GM19351 (cell line): ENCODE results near the gene UXT.
"Not testable (repeated sequence)": the region's sequence is repeated elsewhere in the genome, so short reads cannot be mapped to it uniquely, and the experiment has no call there.

Experiments used
- ATAC-seq: cut with Tn5 transposase; IDR thresholded peaks from one replicate; pipeline ENCODE4 v1.9.1; 2021; ENCODE audit warnings: mild to moderate bottlenecking, moderate library complexity; ENCODE audit not compliant: unreplicated experiment

UXT gene

DNA sequence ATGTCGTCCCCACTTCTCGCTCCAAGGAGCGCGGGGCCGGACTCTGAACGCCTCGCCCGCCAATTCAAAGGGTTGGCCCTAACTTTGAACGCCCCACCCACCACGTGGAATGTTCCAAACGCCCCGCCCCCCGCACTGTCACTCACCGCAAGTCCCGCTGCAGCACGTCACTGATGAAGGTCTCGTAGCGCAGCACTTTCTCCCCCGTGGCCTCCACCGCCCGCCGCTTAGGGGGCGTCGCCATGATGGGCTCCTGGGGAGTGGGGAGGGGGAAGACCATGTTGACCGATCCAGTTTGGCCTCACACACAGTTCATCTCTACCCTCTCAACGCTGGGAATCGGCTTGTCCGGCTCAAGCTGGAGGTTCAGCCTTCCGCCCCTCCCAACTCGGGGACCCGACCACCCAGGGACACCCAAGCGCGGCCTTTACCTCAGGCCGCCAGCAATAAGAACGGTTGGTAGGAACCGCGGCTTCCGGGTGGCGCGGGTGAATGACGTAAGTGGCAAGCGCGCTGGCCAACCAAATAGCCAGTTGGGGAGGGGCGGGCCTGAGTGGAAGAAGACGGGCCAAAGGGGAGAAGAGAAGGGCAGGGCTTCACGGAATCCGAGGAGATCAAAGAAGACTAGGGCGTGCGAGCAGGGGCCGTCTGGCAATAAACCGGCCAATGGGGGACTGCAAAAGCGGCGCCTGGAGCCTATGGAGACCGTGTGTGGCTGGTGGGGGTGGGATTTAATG lies at the start of gene UXT:
Gene UXT (minus strand): TSS at position 497 of the 737 bp plus-strand sequence. CDS start 253 bp downstream, at position 244.
- ATAC-seq, result peak; percentile 81

DNA sequence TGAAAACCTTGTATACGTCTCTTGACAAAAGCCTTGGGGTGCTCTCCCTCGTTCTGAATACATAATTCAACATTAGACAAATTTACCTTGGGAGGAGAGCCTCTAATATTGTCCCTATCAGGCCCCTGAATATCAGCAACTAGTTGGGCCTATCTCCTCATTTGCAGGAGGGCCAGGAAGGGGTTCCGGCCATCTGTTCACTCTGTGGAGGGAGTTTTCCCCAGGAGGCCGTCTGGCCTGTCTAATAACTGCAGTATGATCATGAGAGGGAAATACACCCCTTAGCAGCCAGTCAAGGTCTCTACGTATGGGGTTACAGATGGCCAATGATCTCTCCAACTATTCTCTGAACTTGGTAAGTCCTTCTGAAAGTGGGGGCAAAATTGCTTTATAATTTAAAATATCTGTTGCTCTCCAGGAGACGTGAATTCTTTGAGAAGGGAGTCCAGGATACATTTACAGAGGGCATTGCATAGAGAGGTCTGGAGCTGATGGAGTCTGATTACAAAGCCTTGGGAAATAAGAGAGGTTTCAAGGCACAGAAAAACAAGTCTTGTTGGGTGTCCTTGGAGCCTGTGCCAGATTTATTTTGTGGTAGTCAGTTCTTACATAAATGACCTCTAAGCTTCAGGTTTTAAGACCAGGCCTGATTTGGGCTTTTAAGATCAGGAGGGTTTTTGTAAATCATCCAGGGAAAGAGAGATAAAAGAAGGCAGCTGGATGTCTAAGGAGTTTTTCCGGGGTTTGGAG lies 48.2 kb upstream of the UXT start:
- ATAC-seq, result no peak

DNA sequence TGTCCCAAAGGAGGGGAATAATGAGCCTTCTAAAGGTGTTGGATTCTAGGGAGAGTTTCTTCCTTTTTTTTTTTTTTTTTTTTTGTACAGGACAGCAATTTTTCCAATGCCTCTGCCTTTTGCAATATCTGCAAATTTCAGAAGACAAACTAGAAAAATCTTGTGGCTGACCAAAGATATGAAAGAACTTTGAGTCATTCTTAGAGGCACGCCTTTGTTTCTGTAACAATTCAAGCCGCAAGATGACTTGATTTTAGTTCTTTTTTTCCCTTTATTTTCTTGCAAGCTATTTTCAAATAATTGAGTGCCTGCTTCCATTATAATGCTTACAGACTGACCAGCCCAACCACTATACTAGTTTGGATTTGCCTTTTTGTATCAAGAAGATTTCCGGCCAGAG lies 47.6 kb upstream of the UXT start:
- no peak for ATAC-seq

DNA sequence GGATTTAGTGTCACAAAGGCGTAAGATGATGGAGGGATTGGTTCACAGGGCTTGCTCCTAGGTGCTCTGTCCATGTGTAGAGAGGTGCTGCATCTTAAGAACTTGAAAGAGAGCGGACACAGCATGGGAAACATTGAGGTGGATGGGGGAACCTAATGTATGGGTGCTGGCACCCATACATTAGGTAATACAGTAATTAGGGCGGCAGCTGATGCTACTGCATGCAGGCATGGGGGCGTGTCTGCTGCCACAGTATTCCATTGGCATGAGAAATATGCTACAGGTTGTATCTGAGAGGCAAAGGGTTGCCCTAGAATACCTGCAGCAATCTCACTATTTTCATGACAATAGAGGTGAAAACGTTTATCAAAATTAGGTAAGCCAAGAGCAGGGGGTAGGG lies 45.8 kb upstream of the UXT start:
- ATAC-seq, result no peak

DNA sequence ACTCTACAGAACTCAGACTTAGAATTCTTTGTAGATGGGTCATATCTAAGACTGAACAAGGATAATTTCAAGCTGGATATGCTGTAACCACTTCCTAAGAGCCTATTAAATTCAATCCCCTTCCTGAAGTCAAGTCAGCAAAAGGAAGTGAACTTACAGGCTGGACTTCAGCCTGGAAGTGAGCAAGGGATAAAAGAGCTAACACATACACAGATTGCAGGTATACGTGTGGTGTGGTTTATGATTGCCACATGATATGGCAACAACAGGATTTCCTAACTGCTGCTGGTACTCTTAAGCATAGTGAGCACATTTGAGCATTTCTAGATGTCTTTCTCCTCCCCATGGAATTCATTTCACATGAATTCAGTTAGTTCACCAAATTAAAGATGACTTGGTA lies 38.2 kb upstream of the UXT start:
- ATAC-seq, result no peak

DNA sequence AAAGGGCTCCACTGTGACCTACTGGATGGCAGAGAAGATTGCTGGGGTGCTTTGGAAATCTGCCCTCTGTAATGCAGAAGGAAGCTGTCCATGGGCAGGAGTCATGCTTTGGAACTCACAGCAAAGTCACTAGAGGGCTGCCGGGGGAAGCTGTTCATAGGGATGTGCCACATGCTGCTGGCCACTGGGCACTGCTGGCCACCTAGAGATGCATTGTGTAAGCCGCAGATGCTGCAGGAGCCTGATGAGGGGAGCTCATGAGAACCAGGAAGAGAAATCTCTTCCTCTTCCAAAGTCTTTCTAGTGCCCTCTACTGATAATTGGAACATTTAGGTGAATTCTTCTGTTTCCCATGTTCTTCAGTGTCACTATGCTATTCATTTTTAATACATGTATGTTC lies 31.2 kb upstream of the UXT start:
- ATAC-seq, result no peak

DNA sequence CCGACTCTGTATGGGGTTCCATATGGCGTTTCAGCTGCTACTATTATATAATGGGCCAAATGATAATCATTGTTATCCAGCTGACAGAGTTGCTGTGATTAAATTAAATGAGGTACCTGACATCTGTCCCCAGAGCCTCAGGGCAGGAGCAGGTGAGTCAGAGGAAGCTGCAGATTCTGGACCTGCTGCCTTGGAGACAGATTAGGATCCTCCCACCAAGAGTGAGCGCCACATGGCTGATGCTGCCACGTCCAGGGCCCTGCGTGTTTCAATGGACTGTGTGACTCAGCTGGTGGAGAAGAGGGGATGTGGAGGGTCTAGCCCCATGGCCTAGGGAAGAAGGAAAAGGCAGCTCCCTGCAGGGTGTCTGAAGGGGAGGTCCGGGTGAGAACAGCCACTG lies 28.3 kb upstream of the UXT start:
- ATAC-seq, result no peak

- no peak for ATAC-seq
Observed at GRCh38 chrX:47683829-47684205, 24.8 kb upstream of the UXT start.

DNA sequence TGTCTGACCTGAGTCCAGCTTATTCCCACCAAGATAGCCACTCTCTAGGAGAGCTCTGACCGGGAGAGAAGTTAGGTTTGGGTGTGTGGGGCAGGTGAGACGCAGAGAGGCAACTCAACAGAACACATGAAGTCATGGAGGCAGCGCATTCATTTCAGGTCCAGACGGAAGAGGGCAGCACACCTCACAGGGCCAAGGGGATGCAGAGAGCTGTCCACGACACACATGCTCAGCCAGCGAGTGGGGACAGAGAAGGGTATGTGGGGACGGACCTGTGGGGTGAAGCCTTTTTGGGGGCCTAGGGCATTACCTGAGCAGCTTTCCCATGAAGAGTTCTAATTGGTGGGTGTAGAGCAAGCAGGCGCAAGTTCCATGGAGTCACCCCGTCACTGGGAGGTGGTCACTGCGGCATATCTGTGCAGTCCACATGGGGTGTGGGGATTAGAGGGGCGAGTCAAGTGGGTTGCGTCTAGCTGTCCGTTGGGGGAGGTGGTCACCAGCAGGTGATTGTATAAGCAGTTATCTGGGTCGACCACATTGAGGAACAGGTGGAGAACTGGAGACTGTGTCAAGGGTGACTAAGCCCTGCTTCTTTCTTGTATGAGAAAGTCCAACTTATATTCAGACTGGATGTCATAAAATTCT lies 24.3 kb upstream of the UXT start:
- no peak for ATAC-seq

DNA sequence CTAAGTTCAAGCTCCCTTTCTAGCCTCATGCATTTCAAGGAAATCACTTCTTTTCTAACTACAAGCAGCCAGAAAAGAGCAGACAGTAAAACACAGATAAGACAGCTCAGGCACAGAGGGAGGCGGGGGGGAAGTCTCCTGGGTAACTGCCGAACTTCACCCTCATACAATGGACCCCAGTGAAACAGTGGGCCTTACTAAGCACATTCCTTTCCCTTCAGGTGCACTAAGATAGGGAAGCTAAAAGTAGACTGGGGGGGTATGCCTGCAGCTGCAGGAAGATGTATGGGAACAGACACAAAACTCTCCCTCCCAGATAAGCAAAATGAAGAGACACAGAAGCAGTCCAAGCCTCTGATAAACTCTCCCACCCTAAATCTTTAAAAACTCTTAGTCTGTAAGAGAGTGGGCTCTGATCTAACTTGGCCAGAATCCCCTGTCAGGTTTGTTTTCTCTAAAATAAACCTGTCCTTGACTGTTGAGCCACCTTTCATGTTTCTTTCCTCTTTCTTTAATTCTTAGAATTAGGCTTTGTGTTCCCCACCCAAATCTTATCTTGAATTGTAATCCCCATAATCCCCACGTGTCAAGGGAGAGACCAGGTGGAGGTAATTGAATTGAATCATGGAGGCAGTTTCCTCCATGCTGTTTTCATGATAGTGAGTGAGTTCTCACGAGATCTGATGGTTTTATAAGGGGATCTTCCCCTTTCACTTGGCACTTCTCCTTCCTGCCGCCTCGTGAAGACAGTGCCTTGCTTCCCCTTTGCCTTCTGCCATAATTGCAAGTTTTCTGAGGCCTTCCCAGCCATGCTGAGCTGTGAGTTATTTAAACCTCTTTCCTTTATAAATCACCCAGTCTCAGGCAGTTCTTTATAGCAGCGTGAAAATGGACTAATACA lies 17.2 kb upstream of the UXT start:
- ATAC-seq, result not testable (repeated sequence)

DNA sequence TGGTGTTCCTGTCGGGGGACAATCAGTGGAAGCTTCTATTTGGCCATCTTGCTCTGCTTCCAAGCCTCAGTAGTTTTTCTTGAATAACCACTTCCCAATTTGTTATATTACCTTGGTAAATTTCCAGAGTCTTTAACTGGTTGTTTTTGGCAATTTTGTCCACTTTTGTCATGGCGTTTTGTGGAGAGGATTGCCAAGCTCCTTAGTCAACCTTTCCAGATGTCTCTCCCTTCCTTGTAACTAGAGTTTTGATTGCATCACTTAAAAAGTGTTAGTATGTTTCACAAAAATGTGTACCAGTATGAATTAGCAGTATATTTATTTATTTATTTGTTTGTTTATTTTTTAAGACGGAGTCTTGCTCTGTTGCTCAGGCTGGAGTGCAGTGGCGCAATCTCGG lies 15.8 kb upstream of the UXT start:
- ATAC-seq, result no peak

DNA sequence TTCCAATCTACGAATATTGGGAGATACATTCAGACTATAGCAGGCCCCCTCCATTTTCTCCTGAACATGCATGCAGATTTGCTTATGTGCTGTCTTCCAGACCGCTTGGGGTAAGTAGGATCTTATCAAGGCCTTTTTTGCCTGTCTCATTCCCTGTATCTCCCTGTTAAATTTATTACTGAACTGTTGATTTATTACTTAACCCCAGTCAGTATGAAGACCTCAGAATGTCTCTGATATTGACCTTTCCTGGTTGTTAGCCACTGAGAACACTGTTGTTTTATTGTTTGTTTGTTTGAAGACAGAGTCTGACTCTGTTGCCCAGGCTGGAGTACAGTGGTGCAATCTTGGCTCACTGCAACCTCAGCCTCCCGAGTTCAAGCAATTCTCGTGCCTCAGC lies 6.8 kb upstream of the UXT start:
- ATAC-seq, result not testable (repeated sequence)

- ATAC-seq, result no peak
Observed at GRCh38 chrX:47664737-47665136, 5.8 kb upstream of the UXT start.

GRCh38 chrX:47662144-47662657 lies 3.2 kb upstream of the UXT start:
- no peak for ATAC-seq

- no peak for ATAC-seq
Observed at GRCh38 chrX:47661539-47661938, 2.6 kb upstream of the UXT start.

DNA sequence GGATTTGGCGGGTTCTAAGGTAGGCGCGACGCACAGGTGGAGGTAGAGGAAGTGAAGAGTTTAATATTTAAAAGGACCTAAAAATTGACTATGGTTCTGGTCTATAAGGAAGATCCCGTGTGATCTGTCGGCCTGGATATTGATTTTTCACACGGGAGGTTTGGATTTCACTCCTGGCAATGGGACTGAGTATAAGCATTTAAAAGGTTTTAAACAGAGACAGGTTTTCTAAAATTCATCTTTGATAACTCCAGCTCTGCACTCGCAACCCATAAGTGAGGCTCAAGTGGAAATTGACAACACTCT lies 394 bp upstream of the UXT start:
- ATAC-seq, result no peak

GRCh38 chrX:47658301-47658683 lies 688 bp downstream of the UXT start:
- ATAC-seq, result no peak

DNA sequence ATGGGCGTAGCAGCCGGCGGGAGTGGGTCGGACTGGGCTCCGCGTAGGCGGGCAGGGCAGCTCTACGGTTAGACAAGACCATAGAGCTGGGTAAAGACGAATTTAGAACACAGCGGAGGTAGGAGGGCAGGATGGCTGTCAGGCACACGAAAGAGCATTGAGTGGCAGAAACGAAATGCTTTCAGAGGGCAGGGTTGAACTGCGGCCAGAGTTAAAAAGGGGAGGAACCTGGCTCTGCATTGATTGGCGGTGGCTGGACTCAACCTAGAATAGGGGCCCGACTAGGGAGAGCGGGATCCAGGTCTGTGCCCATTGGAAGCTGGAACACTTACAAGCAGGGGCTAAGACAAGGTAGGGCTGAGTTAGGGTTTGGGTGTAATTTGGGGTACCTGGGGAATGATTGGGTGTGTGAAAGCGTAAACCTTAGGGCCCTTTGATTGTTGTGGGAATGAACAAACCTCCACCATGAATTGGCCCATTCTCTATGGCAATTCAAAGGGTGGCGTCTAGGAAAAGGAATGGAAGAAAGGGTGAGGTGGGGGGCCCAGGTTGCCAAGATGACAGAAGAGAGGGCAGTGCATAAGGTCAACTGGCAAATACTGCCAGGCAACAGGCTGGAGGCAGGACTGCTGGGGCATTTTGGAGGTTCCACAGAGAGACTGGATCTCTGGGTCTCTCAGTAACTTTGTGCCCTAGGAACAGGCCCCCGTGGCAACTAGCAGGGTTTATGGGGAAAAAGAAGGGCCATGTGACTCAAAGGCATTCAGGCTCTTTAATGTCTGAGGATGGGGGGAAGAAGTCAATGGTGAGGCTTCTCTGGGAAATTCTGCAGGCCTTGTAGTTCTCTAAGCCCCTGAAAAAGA lies 7.7 kb downstream of the UXT start:
- ATAC-seq, result no peak

DNA sequence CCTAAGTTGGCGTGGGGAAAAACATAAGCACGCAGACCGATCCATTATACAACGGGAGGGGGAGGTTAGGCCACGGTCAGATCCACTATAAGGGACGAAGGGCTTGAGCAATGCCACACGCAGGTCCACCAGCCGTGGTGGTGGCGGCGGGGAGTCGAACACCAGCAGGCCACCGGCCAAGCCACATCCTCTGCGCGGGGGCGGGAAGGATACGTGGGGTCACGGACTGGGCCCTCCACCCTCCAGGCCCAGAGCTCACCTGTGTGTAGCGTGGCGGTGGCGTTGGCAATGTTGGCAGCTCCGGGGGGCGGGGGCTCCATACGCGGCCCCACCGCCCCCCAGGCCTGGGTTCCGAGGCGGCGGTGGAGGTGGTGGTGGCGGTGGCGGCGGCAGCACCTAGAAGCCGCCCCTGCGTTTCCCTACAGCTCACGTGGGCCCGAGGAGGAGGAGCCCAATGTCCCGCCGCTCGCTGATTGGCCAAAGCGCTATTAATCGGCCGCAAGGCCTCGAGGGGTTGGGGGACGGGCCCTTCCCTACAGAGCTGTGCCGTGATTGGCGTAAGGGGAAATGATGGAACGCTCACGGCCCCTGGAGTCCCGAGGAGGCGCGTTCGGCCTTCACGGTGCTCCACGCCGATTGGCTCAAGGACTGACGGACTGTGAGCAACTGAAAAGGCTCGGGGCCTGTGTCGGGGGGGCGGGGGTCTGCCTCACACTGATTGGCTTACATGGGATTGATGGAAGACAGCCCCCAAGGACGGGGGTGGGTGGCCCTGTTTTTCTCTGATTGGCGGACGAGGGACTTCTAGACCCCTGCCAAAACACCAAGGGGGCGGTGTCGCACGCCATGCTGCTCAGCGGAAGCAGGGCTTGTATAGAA lies 8.6 kb downstream of the UXT start, which contains the start of gene ELK1:
Gene ELK1 (minus strand): TSS at position 400 of the 879 bp plus-strand sequence. CDS start 9,122 bp downstream, outside the sequence.
- peak; percentile 85 for ATAC-seq
